ENCODE measurements around the gene BRME1.

Gene BRME1

DNA sequence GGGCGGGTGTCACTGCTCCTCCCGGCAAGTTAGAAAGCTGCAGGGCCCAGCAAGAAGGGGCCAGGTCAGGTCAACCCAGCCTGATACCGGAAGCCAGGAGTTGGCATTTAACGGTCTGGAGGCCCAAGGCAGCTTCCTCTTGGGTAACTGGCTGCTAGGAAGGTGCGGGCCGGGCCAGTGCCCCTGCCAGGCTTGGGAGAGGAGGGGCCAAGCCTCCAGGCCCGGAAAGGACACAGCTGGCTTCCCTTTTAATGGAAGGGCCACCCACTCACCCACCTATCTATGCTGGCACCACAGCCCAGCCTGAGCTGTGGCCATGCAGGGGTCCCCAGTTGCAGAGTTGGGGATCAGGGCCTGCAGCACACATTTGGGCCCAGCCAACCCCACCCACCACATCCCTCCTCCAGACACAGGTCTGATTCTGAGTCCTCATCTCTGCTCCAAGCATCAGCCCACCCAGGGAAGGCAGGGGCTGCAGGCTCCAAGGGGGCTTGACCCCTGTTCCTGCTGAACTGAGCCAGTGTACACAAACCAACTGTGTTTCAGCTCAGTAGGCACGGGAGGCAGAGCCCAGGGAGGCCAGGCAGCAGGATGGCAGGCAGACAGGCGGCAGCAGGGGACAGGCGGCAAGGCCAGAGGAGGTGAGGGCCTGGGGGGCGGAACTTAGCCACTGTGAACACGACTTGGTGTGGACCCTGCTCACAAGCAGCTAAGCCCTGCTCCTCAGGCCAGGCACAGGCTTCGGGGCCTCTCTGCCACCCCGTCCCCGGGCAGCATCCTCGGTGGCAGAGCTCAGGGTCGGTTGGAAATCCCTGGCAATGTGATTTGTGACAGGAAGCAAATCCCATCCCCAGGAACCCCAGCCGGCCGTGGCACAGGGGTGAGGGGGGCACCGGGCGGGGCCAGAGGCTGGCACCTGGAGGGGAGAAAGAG lies 69.9 kb downstream of the BRME1 start:
- peak overlapping the region; percentile 66 for H3K27ac ChIP-seq (ENCODE audit: low read length)
- H3K4me1 ChIP-seq (ENCODE audit: control insufficient read depth, insufficient read depth, low read length), result peaks cover 76% of the 10 kb centered on the region
- peaks cover 16 to 20% of the 10 kb centered on the region in 2 donors for H3K36me3 ChIP-seq (ENCODE audit: control insufficient read depth in 2 of 2, insufficient read depth in 2 of 2, low read length in 2 of 2)
- H3K27me3 ChIP-seq (ENCODE audit: control insufficient read depth in 1 of 2, insufficient read depth in 2 of 2, low read length in 2 of 2), result no peaks in the 10 kb centered on the region
- no peaks in the 10 kb centered on the region for H3K9me3 ChIP-seq (ENCODE audit: control insufficient read depth in 2 of 2, low read length in 2 of 2)
- H3K9ac ChIP-seq (ENCODE audit: low read length in 2 of 2), result peak overlapping the region in 1 of 2 donors; percentile 44
- no peak overlapping the region for H3K4me3 ChIP-seq (ENCODE audit: low read length in 2 of 2)

GRCh38 chr19:13834244-13835069 lies 71.5 kb downstream of the BRME1 start:
- no peaks in the 10 kb centered on the region for H3K9me3 ChIP-seq (ENCODE audit: control insufficient read depth in 2 of 2, low read length in 2 of 2)
- H3K4me3 ChIP-seq (ENCODE audit: low read length in 2 of 2), result peak overlapping the region in 1 of 2 donors; percentile 63
- H3K9ac ChIP-seq (ENCODE audit: low read length in 2 of 2), result peak overlapping the region; percentile 21 to 36
- H3K36me3 ChIP-seq (ENCODE audit: control insufficient read depth in 2 of 2, insufficient read depth in 2 of 2, low read length in 2 of 2), result peaks cover 16 to 20% of the 10 kb centered on the region in 2 donors
- H3K27me3 ChIP-seq (ENCODE audit: control insufficient read depth in 1 of 2, insufficient read depth in 2 of 2, low read length in 2 of 2), result no peaks in the 10 kb centered on the region
- H3K27ac ChIP-seq (ENCODE audit: low read length), result peak overlapping the region; percentile 84
- peaks cover 61% of the 10 kb centered on the region for H3K4me1 ChIP-seq (ENCODE audit: control insufficient read depth, insufficient read depth, low read length)

GRCh38 chr19:13833330-13834243 lies 72.3 kb downstream of the BRME1 start:
- peak overlapping the region; percentile 84 for H3K27ac ChIP-seq (ENCODE audit: low read length)
- peaks cover 16 to 20% of the 10 kb centered on the region in 2 donors for H3K36me3 ChIP-seq (ENCODE audit: control insufficient read depth in 2 of 2, insufficient read depth in 2 of 2, low read length in 2 of 2)
- H3K4me1 ChIP-seq (ENCODE audit: control insufficient read depth, insufficient read depth, low read length), result peaks cover 53% of the 10 kb centered on the region
- H3K9ac ChIP-seq (ENCODE audit: low read length in 2 of 2), result peak overlapping the region; percentile 36 to 50
- no peaks in the 10 kb centered on the region for H3K27me3 ChIP-seq (ENCODE audit: control insufficient read depth in 1 of 2, insufficient read depth in 2 of 2, low read length in 2 of 2)
- no peaks in the 10 kb centered on the region for H3K9me3 ChIP-seq (ENCODE audit: control insufficient read depth in 2 of 2, low read length in 2 of 2)
- peak overlapping the region in 1 of 2 donors; percentile 63 for H3K4me3 ChIP-seq (ENCODE audit: low read length in 2 of 2)
